CD14-positive monocyte (primary cell): ENCODE data around the gene DPP6. TPM values are rescaled to one million over a fixed set of nuclear protein-coding genes. Genes with fewer than 3 reads are reported as not detected.

Experiments used
- DNase-seq, 3 donors: peaks; one replicate each; pipeline ENCODE4 v3.0.0-alpha.2; 2011 to 2022
- H2AFZ ChIP-seq: 2 replicates; pipeline ENCODE4 v1.6.0; 2012; ENCODE audit warnings: mild to moderate bottlenecking, low read depth, low read length, inconsistent platforms; ENCODE audit not compliant: insufficient read depth, poor library complexity, severe bottlenecking
- H3K27ac ChIP-seq, 2 donors: 1 replicate in 1 of 2; 2 replicates in 1 of 2; pipeline ENCODE4 v1.5.1; 2012 to 2013; ENCODE audit warnings: low read length in 2 of 2, control low read depth in 1 of 2, inconsistent platforms in 1 of 2, low read depth in 1 of 2, mild to moderate bottlenecking in 1 of 2
- H3K27me3 ChIP-seq, 2 donors: one replicate each; pipeline versions ENCODE4 v1.6.0 to v1.6.1; 2011 to 2013; ENCODE audit warnings: low read length in 2 of 2; ENCODE audit not compliant: control insufficient read depth in 2 of 2, insufficient read depth in 2 of 2
- H3K36me3 ChIP-seq, 2 donors: replicated peaks in 1 of 2; 1 replicate in 1 of 2; 2 replicates in 1 of 2; pipeline versions ENCODE4 v1.5.1 to v1.6.1; 2012 to 2013; ENCODE audit warnings: low read length in 2 of 2, control low read depth in 1 of 2, inconsistent platforms in 1 of 2, mild to moderate bottlenecking in 1 of 2; ENCODE audit not compliant: insufficient read depth in 2 of 2, control insufficient read depth in 1 of 2
- H3K4me1 ChIP-seq, 2 donors: 1 replicate in 1 of 2; 2 replicates in 1 of 2; pipeline versions ENCODE4 v1.5.1 to v1.6.1; 2012 to 2013; ENCODE audit warnings: low read length in 2 of 2, control low read depth in 1 of 2, inconsistent platforms in 1 of 2, mild to moderate bottlenecking in 1 of 2, moderate library complexity in 1 of 2; ENCODE audit not compliant: insufficient read depth in 2 of 2, control insufficient read depth in 1 of 2
- H3K4me2 ChIP-seq: replicated peaks from 2 replicates; pipeline ENCODE3; 2012; ENCODE audit warnings: low read length, moderate library complexity, mild to moderate bottlenecking; ENCODE audit not compliant: poor library complexity, severe bottlenecking; ENCODE audit errors: extremely low read depth
- H3K4me3 ChIP-seq, 3 experiments: fragments of 200-600 bp in 1 of 3; sonication (generic) in 1 of 3; replicated peaks in 1 of 3; 1 replicate in 2 of 3; 2 replicates in 1 of 3; pipeline ENCODE4 v1.5.1; 2011 to 2013; ENCODE audit warnings: low read length in 3 of 3, mild to moderate bottlenecking in 3 of 3, control low read depth in 2 of 3, low read depth in 2 of 3, inconsistent platforms in 1 of 3, moderate library complexity in 1 of 3
- H3K79me2 ChIP-seq: 2 replicates; pipeline ENCODE4 v1.6.0; 2012; ENCODE audit warnings: mild to moderate bottlenecking, control low read depth, inconsistent platforms, low read length, moderate library complexity; ENCODE audit not compliant: insufficient read depth
- H3K9ac ChIP-seq: 2 replicates; pipeline ENCODE4 v1.6.0; 2017; ENCODE audit warnings: low read length, mild to moderate bottlenecking; ENCODE audit not compliant: insufficient read depth, poor library complexity, severe bottlenecking
- H3K9me3 ChIP-seq, 2 donors: replicated peaks in 1 of 2; 1 replicate in 1 of 2; 2 replicates in 1 of 2; pipeline versions ENCODE4 v1.5.1 to v1.6.1; 2012 to 2013; ENCODE audit warnings: low read length in 2 of 2, control low read depth in 1 of 2; ENCODE audit not compliant: control insufficient read depth in 1 of 2, insufficient read depth in 1 of 2
- H4K20me1 ChIP-seq: 2 replicates; pipeline ENCODE4 v1.6.0; 2012; ENCODE audit warnings: mild to moderate bottlenecking, low read length, control low read depth, moderate library complexity; ENCODE audit not compliant: insufficient read depth
- H3K27ac Mint-ChIP-seq, 7 donors: one replicate each; pipeline ENCODE4 v1.8.0; 2020; ENCODE audit warnings: mild to moderate bottlenecking in 7 of 7, mixed read lengths in 7 of 7, moderate library complexity in 6 of 7, inconsistent platforms in 2 of 7
- H3K27me3 Mint-ChIP-seq, 3 donors: one replicate each; pipeline ENCODE4 v1.8.0; 2021 to 2022; ENCODE audit warnings: low read depth in 3 of 3, mild to moderate bottlenecking in 3 of 3, mixed read lengths in 3 of 3, moderate library complexity in 3 of 3, inconsistent platforms in 1 of 3
- H3K36me3 Mint-ChIP-seq, 2 donors: one replicate each; pipeline ENCODE4 v1.8.0; 2020; ENCODE audit warnings: mixed read lengths in 2 of 2, inconsistent platforms in 1 of 2, mild to moderate bottlenecking in 1 of 2
- H3K4me1 Mint-ChIP-seq: one replicate; pipeline ENCODE4 v1.8.0; 2020; ENCODE audit warnings: mild to moderate bottlenecking, mixed read lengths
- H3K4me3 Mint-ChIP-seq, 2 donors: one replicate each; pipeline ENCODE4 v1.8.0; 2020; ENCODE audit warnings: mild to moderate bottlenecking in 2 of 2, mixed read lengths in 2 of 2, moderate library complexity in 1 of 2
- H3K9me3 Mint-ChIP-seq, 7 donors: one replicate each; pipeline ENCODE4 v1.8.0; 2020 to 2022; ENCODE audit warnings: mixed read lengths in 7 of 7, mild to moderate bottlenecking in 6 of 7, moderate library complexity in 6 of 7, inconsistent platforms in 2 of 7
- WGBS: methylation state at CpG from one replicate; pipeline ENCODE4 v1.1.5; 2013; ENCODE audit warnings: missing lambda C conversion rate; ENCODE audit not compliant: insufficient coverage; 5-methylcytosine and 5-hydroxymethylcytosine counted together
- intact Hi-C, 2 donors: fragments of 100-400 bp; cut with micrococcal nuclease; formaldehyde crosslinking; loops; one replicate each; pipeline versions ENCODE4 v1.15.0 to v1.15.1; 2023
- polyA plus RNA-seq, 3 donors: library from polyadenylated mRNA; depleted of rRNA in 1 of 3; unstranded in 2 of 3; stranded (reverse) in 1 of 3; fragments of 300-500 nt in 2 of 3; fragments of >200 nt in 1 of 3; fragmentation: Illumina TruSeq in 2 of 3; gene quantifications; 1 replicate in 2 of 3; 2 replicates in 1 of 3; pipeline ENCODE4 v1.2.3, GENCODE V29; 2012 to 2021
- TF ChIP-seq, protein P1 (sequence below): fragments of 200-600 bp; IDR thresholded peaks from one replicate; pipeline ENCODE4 v1.8.0; 2022; ENCODE audit warnings: antibody characterized with exemption, mild to moderate bottlenecking

DPP6 gene
- polyA plus RNA-seq, 3 donors, result not detected

DNA sequence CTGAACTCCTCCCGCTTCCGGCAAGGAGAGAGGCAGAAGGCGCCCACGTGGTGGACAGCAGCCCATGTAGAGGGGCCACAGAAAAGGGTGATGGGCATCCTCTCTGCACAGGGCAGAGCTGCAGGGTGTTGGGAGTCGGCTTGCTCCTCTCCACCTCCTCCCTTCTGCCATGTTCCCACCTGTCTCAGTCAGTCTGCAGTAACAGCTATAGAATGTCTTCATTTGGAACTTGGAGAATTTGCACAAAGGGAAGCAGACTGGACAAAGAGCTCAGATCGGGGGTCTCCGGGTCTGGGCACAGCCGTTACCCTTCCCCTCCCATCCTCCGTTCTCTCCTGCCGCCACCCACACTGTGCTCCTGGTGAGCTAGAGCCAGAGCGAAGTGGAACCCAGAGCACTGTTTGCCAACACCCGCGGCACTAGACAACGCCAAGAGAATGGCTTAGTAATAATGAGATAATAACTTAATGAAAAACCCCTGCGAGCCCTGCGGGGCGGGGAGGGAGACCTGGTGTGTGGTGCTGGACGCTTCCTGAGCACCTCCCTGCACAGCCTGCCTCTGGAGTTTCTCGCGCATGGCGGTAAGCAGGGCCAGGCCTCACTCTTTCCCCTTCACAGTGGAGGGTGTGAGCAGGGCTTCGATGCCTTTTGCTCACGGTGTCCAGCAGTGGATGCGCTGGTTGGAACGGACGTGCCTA, 696.0 kb downstream of the DPP6 start:
- H4K20me1 ChIP-seq, result no peaks in the 10 kb centered on the region
- no peak overlapping the region for H3K9ac ChIP-seq
- no peak overlapping the region for H3K27ac Mint-ChIP-seq
- H3K4me3 ChIP-seq, result no peak overlapping the region
- H3K9me3 Mint-ChIP-seq, result peaks cover 0 to 21% (median 4%) of the 10 kb centered on the region in 7 donors
- H3K4me2 ChIP-seq, result no peak overlapping the region
- no peaks in the 10 kb centered on the region for H3K36me3 ChIP-seq
- TF ChIP-seq, protein P1, sequence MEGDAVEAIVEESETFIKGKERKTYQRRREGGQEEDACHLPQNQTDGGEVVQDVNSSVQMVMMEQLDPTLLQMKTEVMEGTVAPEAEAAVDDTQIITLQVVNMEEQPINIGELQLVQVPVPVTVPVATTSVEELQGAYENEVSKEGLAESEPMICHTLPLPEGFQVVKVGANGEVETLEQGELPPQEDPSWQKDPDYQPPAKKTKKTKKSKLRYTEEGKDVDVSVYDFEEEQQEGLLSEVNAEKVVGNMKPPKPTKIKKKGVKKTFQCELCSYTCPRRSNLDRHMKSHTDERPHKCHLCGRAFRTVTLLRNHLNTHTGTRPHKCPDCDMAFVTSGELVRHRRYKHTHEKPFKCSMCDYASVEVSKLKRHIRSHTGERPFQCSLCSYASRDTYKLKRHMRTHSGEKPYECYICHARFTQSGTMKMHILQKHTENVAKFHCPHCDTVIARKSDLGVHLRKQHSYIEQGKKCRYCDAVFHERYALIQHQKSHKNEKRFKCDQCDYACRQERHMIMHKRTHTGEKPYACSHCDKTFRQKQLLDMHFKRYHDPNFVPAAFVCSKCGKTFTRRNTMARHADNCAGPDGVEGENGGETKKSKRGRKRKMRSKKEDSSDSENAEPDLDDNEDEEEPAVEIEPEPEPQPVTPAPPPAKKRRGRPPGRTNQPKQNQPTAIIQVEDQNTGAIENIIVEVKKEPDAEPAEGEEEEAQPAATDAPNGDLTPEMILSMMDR, result no peak
- H3K79me2 ChIP-seq, result no peaks in the 10 kb centered on the region
- H3K27me3 Mint-ChIP-seq, result peaks cover 0 to 1% (median 0%) of the 10 kb centered on the region in 3 donors
- no peak overlapping the region for H3K27ac ChIP-seq
- H3K27me3 ChIP-seq, result no peaks in the 10 kb centered on the region
- no peaks in the 10 kb centered on the region for H3K4me1 Mint-ChIP-seq
- H2AFZ ChIP-seq, result no peak overlapping the region
- H3K4me3 Mint-ChIP-seq, result no peak overlapping the region
- H3K9me3 ChIP-seq, result peaks cover 0 to 4% of the 10 kb centered on the region in 2 donors
- intact Hi-C loops, result no loop called here
- no peaks in the 10 kb centered on the region for H3K4me1 ChIP-seq
- no peaks in the 10 kb centered on the region for H3K36me3 Mint-ChIP-seq
- no peak for DNase-seq
- 92% methylated on average over 11 of the region's 26 CpGs for WGBS

- H2AFZ ChIP-seq, result no peak overlapping the region
- H3K36me3 ChIP-seq, result no peaks in the 10 kb centered on the region
- intact Hi-C loops, result no loop called here
- TF ChIP-seq, protein P1, result no peak
- no peak for DNase-seq
- H3K4me2 ChIP-seq, result no peak overlapping the region
- Mint-ChIP-seq H3K27ac (no peak overlapping the region), H3K36me3 (no peaks in the 10 kb centered on the region), H3K9me3 (peaks cover under 1 to 28% (median 6%) of the 10 kb centered on the region in 7 donors), H3K4me3 (no peak overlapping the region), H3K4me1 (no peaks in the 10 kb centered on the region), H3K27me3 (peaks cover 0 to 1% (median 0%) of the 10 kb centered on the region in 3 donors)
- H3K4me3 ChIP-seq, result no peak overlapping the region
- no peaks in the 10 kb centered on the region for H3K79me2 ChIP-seq
- H3K9me3 ChIP-seq, result peaks cover 0 to 10% of the 10 kb centered on the region in 2 donors
- H3K27ac ChIP-seq, result no peak overlapping the region
- no peak overlapping the region for H3K9ac ChIP-seq
- no peaks in the 10 kb centered on the region for H3K4me1 ChIP-seq
- WGBS, result 88% methylated on average over 21 of the region's 27 CpGs
- no peaks in the 10 kb centered on the region for H4K20me1 ChIP-seq
- H3K27me3 ChIP-seq, result no peaks in the 10 kb centered on the region
Observed at GRCh38 chr7:154750353-154750801, 698.2 kb downstream of the DPP6 start.
